Uterus (tissue), 2 donors: ENCODE measurements around the gene CDKAL1.

Experiments
- CTCF ChIP-seq, 4 experiments: fragments of 200-600 bp in 2 of 4; fragments of 450-650 bp in 2 of 4; sonication (generic) in 2 of 4; IDR thresholded peaks; one replicate each; pipeline ENCODE4 v1.5.1; 2016 to 2019; ENCODE audit warnings: antibody characterized with exemption in 4 of 4, mild to moderate bottlenecking in 2 of 4, moderate library complexity in 1 of 4
- POLR2A ChIP-seq, 2 donors: fragments of 450-650 bp; IDR thresholded peaks; one replicate each; pipeline ENCODE4 v1.6.1; 2016; ENCODE audit warnings: antibody characterized with exemption in 2 of 2, mild to moderate bottlenecking in 1 of 2, moderate library complexity in 1 of 2

GRCh38 chr6:20692023-20692422 is 157.8 kb downstream of the CDKAL1 start:
- TF ChIP-seq CTCF (IDR thresholded peaks at IDR 0.05) (no peak), POLR2A (IDR thresholded peaks at IDR 0.05) (no peak)
